H9 (cell line): ENCODE measurements around the gene MTG1. TPM values are rescaled to one million over a fixed set of nuclear protein-coding genes. Genes with fewer than 3 reads are reported as not detected.

Experiments used
- DNase-seq: peaks from one replicate; pipeline ENCODE4 v3.0.0-alpha.2; 2017
- H2AFZ ChIP-seq: one replicate; pipeline ENCODE4 v1.6.1; 2013; ENCODE audit warnings: mild to moderate bottlenecking, low read length, control low read depth, moderate library complexity
- H2AK5ac ChIP-seq: 2 replicates; pipeline ENCODE4 v1.6.1; 2013; ENCODE audit warnings: low read length, control low read depth, mixed read lengths; ENCODE audit not compliant: insufficient read length
- H2BK120ac ChIP-seq: one replicate; pipeline ENCODE4 v1.6.1; 2013; ENCODE audit warnings: low read depth, mild to moderate bottlenecking, low read length, control low read depth, inconsistent platforms; ENCODE audit not compliant: poor library complexity, severe bottlenecking
- H2BK12ac ChIP-seq: 2 replicates; pipeline ENCODE4 v1.6.1; 2013; ENCODE audit warnings: low read length, control low read depth, mixed read lengths, low read depth; ENCODE audit not compliant: insufficient read length
- H2BK15ac ChIP-seq: 2 replicates; pipeline ENCODE4 v1.6.1; 2013; ENCODE audit warnings: low read depth, low read length, control low read depth
- H2BK20ac ChIP-seq: one replicate; pipeline ENCODE4 v1.6.1; 2013; ENCODE audit warnings: low read depth, mild to moderate bottlenecking, low read length, control low read depth, inconsistent platforms; ENCODE audit not compliant: poor library complexity, severe bottlenecking
- H2BK5ac ChIP-seq: 2 replicates; pipeline ENCODE4 v1.6.1; 2013; ENCODE audit warnings: low read length, control low read depth, mixed read lengths; ENCODE audit not compliant: insufficient read length
- H3K14ac ChIP-seq: 2 replicates; pipeline ENCODE4 v1.6.1; 2013; ENCODE audit warnings: low read length, control low read depth; ENCODE audit not compliant: insufficient read depth
- H3K18ac ChIP-seq: 2 replicates; pipeline ENCODE4 v1.6.1; 2013; ENCODE audit warnings: low read depth, mild to moderate bottlenecking, mixed read lengths, low read length, control low read depth; ENCODE audit not compliant: insufficient read length
- H3K23ac ChIP-seq: 2 replicates; pipeline ENCODE4 v1.6.1; 2013; ENCODE audit warnings: low read length, control low read depth, mixed read lengths, low read depth; ENCODE audit not compliant: insufficient read length
- H3K23me2 ChIP-seq: 2 replicates; pipeline ENCODE4 v1.6.1; 2013; ENCODE audit warnings: low read depth, mild to moderate bottlenecking, mixed read lengths, low read length, control low read depth; ENCODE audit not compliant: insufficient read length, poor library complexity, severe bottlenecking
- H3K27ac ChIP-seq: 2 replicates; pipeline ENCODE4 v1.5.1; 2013; ENCODE audit warnings: low read length, control low read depth, mixed read lengths, low read depth; ENCODE audit not compliant: insufficient read length
- H3K27me3 ChIP-seq: 2 replicates; pipeline ENCODE4 v1.6.1; 2013; ENCODE audit warnings: low read length, control low read depth, inconsistent platforms; ENCODE audit not compliant: insufficient read depth
- H3K4ac ChIP-seq: 2 replicates; pipeline ENCODE4 v1.6.1; 2013; ENCODE audit warnings: low read depth, mild to moderate bottlenecking, control low read depth, inconsistent platforms, low read length, moderate library complexity
- H3K4me1 ChIP-seq: 2 replicates; pipeline ENCODE4 v1.6.1; 2013; ENCODE audit warnings: low read length, control low read depth, inconsistent platforms; ENCODE audit not compliant: insufficient read depth
- H3K4me2 ChIP-seq: 2 replicates; pipeline ENCODE4 v1.6.1; 2013; ENCODE audit warnings: low read length, control low read depth, mixed read lengths; ENCODE audit not compliant: insufficient read length, insufficient read depth
- H3K56ac ChIP-seq: 2 replicates; pipeline ENCODE4 v1.6.1; 2013; ENCODE audit warnings: low read depth, mild to moderate bottlenecking, mixed read lengths, low read length, control low read depth; ENCODE audit not compliant: insufficient read length
- H3K79me1 ChIP-seq: 2 replicates; pipeline ENCODE4 v1.6.1; 2013; ENCODE audit warnings: low read depth, mild to moderate bottlenecking, moderate library complexity, low read length, control low read depth, inconsistent platforms; ENCODE audit not compliant: insufficient read depth, poor library complexity, severe bottlenecking
- H3K79me2 ChIP-seq: 2 replicates; pipeline ENCODE4 v1.6.1; 2013; ENCODE audit warnings: low read length, control low read depth, inconsistent platforms; ENCODE audit not compliant: insufficient read depth
- H3K9ac ChIP-seq: 2 replicates; pipeline ENCODE4 v1.6.1; 2013; ENCODE audit warnings: low read length, control low read depth, mixed read lengths; ENCODE audit not compliant: insufficient read length; ENCODE audit errors: extremely low read depth
- H3K9me3 ChIP-seq: one replicate; pipeline ENCODE4 v1.6.1; 2013; ENCODE audit warnings: low read depth, low read length, inconsistent platforms; ENCODE audit not compliant: control insufficient read depth
- H3T11ph ChIP-seq: one replicate; pipeline ENCODE4 v1.6.1; 2013; ENCODE audit warnings: mild to moderate bottlenecking, low read length, control low read depth, inconsistent platforms
- H4K20me1 ChIP-seq: one replicate; pipeline ENCODE4 v1.6.1; 2013; ENCODE audit not compliant: control insufficient read depth, insufficient read length, insufficient read depth
- H4K5ac ChIP-seq: 2 replicates; pipeline ENCODE4 v1.6.1; 2013; ENCODE audit warnings: low read depth, mild to moderate bottlenecking, mixed read lengths, low read length, control low read depth; ENCODE audit not compliant: insufficient read length
- H4K8ac ChIP-seq: replicated peaks from 2 replicates; pipeline ENCODE4 v1.6.1; 2013; ENCODE audit warnings: low read length, control low read depth, mixed read lengths, low read depth; ENCODE audit not compliant: insufficient read length
- H4K91ac ChIP-seq: 2 replicates; pipeline ENCODE4 v1.6.1; 2013; ENCODE audit warnings: low read depth, mild to moderate bottlenecking, moderate library complexity, mixed read lengths, low read length, control low read depth; ENCODE audit not compliant: insufficient read length
- H3K27ac Mint-ChIP-seq, 3 experiments: 2 replicates in 2 of 3; 3 replicates in 1 of 3; pipeline ENCODE4 v1.8.0; 2020 to 2021; ENCODE audit warnings: mixed read lengths in 3 of 3, mild to moderate bottlenecking in 1 of 3, moderate library complexity in 1 of 3
- H3K27me3 Mint-ChIP-seq: 2 replicates; pipeline ENCODE4 v1.8.0; 2021; ENCODE audit warnings: low read depth, mild to moderate bottlenecking, moderate library complexity, mixed read lengths
- H3K36me3 Mint-ChIP-seq, 3 experiments: 2 replicates in 2 of 3; 3 replicates in 1 of 3; pipeline ENCODE4 v1.8.0; 2020 to 2021; ENCODE audit warnings: low read depth in 3 of 3, mixed read lengths in 3 of 3; ENCODE audit not compliant: insufficient read depth in 1 of 3
- H3K4me1 Mint-ChIP-seq, 2 experiments: 2 replicates each; pipeline ENCODE4 v1.8.0; 2020; ENCODE audit warnings: mixed read lengths in 2 of 2
- H3K4me3 Mint-ChIP-seq, 2 experiments: 2 replicates in 1 of 2; 3 replicates in 1 of 2; pipeline ENCODE4 v1.8.0; 2020 to 2021; ENCODE audit warnings: mild to moderate bottlenecking in 2 of 2, mixed read lengths in 2 of 2, moderate library complexity in 1 of 2
- H3K9me3 Mint-ChIP-seq, 2 experiments: 2 replicates in 1 of 2; 3 replicates in 1 of 2; pipeline ENCODE4 v1.8.0; 2020; ENCODE audit warnings: mild to moderate bottlenecking in 2 of 2, mixed read lengths in 2 of 2, moderate library complexity in 1 of 2
- WGBS: extraction: QIAGEN DNeasy Blood & Tissue Kit; methylation state at CpG from one replicate; pipeline ENCODE4 v1.1.7; 2013; ENCODE audit warnings: missing lambda C conversion rate, low lambda C conversion rate, mixed read lengths; ENCODE audit not compliant: insufficient read length; ENCODE audit errors: extremely low coverage; 5-methylcytosine and 5-hydroxymethylcytosine counted together
- total RNA-seq: library from RNA; stranded (reverse); gene quantifications from 2 replicates; pipeline ENCODE4 v1.2.1, GENCODE V29; 2021
- TF ChIP-seq, protein P1 (sequence below): fragments of 200-600 bp; sonication (generic); conservative IDR thresholded peaks from 3 replicates; pipeline ENCODE4 v1.8.0; 2021; ENCODE audit warnings: antibody characterized with exemption, mild to moderate bottlenecking

The MTG1 gene
- total RNA-seq, 1 experiment from 2014 or later, result 65.3 TPM

DNA sequence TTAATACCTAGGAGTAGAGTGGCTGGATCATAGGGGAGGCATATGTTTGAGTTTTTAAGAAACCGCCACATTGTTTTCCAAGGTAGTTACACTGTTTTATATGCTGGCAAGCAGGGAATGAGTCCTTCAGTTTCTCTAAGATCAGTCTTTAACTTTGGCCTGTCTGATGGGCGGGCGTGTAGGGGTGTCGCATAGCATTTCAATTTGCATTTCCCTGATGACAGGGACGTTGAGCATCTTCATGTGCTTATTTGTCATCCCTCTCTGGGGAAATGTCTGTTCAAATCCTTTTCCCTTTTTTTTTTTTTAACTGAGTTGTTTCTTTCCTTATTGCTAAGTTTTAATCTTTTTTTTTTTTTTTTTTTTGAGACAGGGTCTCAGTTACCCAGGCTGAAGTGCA is 9.8 kb downstream of the MTG1 start:
- no peak overlapping the region; a peak in 1 of 7 replicates for H3K27ac Mint-ChIP-seq
- Histone ChIP-seq H4K20me1 (no peaks in the 10 kb centered on the region), H4K5ac (no peak overlapping the region), H3K79me2 (peaks cover 3% of the 10 kb centered on the region; the same call in 1 of the 2 replicates), H4K8ac (no peak overlapping the region), H3T11ph (no peak overlapping the region), H3K9ac (no peak overlapping the region), H2AK5ac (no peak overlapping the region), H4K91ac (no peak overlapping the region), H3K23ac (no peak overlapping the region), H3K23me2 (no peaks in the 10 kb centered on the region), H3K18ac (no peak overlapping the region), H2BK120ac (no peak overlapping the region), H3K9me3 (no peaks in the 10 kb centered on the region), H3K56ac (no peak overlapping the region), H3K27ac (no peak overlapping the region), H2BK20ac (no peak overlapping the region), H2BK5ac (no peak overlapping the region), H3K27me3 (no peaks in the 10 kb centered on the region), H2BK15ac (no peak overlapping the region), H3K79me1 (peaks cover 2% of the 10 kb centered on the region), H3K4me1 (no peaks in the 10 kb centered on the region), H3K14ac (no peak overlapping the region), H2AFZ (no peak overlapping the region), H3K4me2 (no peak overlapping the region), H2BK12ac (no peak overlapping the region), H3K4ac (no peak overlapping the region)
- H3K9me3 Mint-ChIP-seq, result peaks cover 0 to 3% of the 10 kb centered on the region in 2 experiments; a peak in 2 of 5 replicates
- TF ChIP-seq, protein P1, sequence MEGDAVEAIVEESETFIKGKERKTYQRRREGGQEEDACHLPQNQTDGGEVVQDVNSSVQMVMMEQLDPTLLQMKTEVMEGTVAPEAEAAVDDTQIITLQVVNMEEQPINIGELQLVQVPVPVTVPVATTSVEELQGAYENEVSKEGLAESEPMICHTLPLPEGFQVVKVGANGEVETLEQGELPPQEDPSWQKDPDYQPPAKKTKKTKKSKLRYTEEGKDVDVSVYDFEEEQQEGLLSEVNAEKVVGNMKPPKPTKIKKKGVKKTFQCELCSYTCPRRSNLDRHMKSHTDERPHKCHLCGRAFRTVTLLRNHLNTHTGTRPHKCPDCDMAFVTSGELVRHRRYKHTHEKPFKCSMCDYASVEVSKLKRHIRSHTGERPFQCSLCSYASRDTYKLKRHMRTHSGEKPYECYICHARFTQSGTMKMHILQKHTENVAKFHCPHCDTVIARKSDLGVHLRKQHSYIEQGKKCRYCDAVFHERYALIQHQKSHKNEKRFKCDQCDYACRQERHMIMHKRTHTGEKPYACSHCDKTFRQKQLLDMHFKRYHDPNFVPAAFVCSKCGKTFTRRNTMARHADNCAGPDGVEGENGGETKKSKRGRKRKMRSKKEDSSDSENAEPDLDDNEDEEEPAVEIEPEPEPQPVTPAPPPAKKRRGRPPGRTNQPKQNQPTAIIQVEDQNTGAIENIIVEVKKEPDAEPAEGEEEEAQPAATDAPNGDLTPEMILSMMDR, result no peak
- WGBS, result no CpG with 5 or more reads among the region's 5 CpGs
- no peaks in the 10 kb centered on the region for H3K4me1 Mint-ChIP-seq
- H3K36me3 Mint-ChIP-seq, result peaks cover 66 to 91% (median 85%) of the 10 kb centered on the region in 3 experiments; a peak in 6 of 7 replicates
- no peaks in the 10 kb centered on the region for H3K27me3 Mint-ChIP-seq
- H3K4me3 Mint-ChIP-seq, result no peak overlapping the region
- DNase-seq, result no peak
